ENCODE data around the gene GALNT2. TPM values are rescaled to one million over a fixed set of nuclear protein-coding genes. Genes with fewer than 3 reads are reported as not detected.

Gene GALNT2
- total RNA-seq, 1 donor, result 69.5 TPM

DNA sequence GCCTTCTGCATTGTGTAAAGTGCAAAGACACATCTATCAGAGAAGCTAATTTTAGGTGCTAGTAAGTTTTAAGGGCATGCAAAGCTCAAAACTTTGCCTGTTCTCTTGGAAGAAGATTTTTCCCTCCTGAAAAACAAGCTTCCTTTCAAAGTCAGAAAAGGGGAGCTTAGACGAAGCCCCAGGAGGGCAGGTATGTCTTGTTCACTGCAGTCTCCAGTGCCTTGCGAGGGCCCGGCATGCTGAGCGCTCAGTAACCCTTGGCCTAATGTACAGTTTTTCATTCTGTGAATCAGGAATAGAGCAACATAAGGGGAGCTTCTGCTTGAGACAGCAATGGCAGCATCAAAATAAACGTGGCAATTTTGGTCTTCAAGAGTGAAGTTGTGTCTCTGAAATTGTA, 35.0 kb downstream of the GALNT2 start:
- TF ChIP-seq, protein P1, sequence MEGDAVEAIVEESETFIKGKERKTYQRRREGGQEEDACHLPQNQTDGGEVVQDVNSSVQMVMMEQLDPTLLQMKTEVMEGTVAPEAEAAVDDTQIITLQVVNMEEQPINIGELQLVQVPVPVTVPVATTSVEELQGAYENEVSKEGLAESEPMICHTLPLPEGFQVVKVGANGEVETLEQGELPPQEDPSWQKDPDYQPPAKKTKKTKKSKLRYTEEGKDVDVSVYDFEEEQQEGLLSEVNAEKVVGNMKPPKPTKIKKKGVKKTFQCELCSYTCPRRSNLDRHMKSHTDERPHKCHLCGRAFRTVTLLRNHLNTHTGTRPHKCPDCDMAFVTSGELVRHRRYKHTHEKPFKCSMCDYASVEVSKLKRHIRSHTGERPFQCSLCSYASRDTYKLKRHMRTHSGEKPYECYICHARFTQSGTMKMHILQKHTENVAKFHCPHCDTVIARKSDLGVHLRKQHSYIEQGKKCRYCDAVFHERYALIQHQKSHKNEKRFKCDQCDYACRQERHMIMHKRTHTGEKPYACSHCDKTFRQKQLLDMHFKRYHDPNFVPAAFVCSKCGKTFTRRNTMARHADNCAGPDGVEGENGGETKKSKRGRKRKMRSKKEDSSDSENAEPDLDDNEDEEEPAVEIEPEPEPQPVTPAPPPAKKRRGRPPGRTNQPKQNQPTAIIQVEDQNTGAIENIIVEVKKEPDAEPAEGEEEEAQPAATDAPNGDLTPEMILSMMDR (IDR thresholded peaks at IDR 0.05; ENCODE audit: insufficient read depth, low read depth, low read length), result no peak
- no peak for DNase-seq (ENCODE audit: low read depth)
- no peak overlapping the region for H3K4me3 ChIP-seq (ENCODE audit: low read depth, low read length)

DNA sequence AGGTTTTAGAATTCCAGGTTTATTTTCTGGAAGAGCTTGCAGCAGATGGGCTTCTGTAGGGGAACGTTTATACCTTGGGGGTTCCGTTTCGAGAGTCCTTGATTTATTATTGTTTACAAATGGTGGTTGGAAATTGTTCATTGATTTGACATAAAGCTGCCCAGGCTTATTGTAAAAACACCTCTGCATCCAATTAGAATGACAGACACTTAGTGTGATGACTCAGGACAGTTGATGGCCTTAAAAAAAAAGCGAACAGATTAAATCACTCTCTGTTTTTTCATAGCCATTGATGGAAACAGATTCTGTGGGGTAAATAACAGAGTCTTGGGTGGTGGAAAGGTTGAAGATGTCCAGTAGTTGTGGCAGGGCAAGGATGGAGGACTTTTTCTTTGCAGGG, 35.4 kb downstream of the GALNT2 start:
- TF ChIP-seq, protein P1 (IDR thresholded peaks at IDR 0.05; ENCODE audit: insufficient read depth, low read depth, low read length), result no peak
- DNase-seq (ENCODE audit: low read depth), result no peak
- H3K4me3 ChIP-seq (ENCODE audit: low read depth, low read length), result no peak overlapping the region

DNA sequence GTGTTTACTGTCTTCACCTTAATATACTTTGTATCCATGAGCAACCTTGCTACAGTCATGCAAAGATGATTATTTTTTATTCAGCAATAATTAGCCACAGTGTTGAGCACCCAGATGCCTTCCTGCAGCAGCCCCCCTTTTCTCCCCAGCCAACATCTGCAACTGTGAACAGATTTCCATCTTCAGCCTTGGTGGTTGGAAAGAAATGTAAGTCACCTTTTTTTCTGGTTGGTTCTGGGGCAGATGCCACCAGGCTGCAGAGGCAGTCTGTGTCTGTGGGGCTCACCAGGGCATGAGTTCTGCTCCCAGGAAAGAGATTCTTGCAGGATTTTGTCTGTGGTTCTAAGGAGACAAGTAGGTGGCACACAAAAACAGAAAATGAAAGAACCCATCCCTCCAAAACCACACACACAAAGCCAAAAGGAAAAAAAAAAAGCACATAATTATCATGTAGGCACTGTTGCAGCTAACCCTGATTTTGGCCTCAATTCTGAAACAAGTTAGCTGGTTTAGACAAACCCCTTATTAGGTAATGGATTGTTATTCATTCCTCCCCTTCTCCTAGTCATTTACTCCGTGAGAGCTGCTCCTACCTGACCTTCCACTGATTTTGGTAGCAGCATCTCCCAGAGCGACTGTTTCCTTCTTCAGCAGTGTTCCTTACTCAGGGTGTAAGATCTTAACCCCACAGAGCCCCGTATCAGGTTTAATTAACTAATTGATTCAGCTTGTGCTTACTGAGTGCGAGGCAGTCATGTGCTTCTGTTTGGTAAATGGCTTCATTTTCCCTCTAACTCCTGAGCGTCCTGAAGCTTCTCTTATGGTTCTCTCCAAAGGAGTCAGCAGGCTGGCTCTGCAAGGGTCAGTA, 36.5 kb downstream of the GALNT2 start:
- H3K4me3 ChIP-seq (ENCODE audit: low read depth, low read length), result no peak overlapping the region
- TF ChIP-seq, protein P1 (IDR thresholded peaks at IDR 0.05; ENCODE audit: insufficient read depth, low read depth, low read length), result no peak
- DNase-seq (ENCODE audit: low read depth), result peak; percentile 55

DNA sequence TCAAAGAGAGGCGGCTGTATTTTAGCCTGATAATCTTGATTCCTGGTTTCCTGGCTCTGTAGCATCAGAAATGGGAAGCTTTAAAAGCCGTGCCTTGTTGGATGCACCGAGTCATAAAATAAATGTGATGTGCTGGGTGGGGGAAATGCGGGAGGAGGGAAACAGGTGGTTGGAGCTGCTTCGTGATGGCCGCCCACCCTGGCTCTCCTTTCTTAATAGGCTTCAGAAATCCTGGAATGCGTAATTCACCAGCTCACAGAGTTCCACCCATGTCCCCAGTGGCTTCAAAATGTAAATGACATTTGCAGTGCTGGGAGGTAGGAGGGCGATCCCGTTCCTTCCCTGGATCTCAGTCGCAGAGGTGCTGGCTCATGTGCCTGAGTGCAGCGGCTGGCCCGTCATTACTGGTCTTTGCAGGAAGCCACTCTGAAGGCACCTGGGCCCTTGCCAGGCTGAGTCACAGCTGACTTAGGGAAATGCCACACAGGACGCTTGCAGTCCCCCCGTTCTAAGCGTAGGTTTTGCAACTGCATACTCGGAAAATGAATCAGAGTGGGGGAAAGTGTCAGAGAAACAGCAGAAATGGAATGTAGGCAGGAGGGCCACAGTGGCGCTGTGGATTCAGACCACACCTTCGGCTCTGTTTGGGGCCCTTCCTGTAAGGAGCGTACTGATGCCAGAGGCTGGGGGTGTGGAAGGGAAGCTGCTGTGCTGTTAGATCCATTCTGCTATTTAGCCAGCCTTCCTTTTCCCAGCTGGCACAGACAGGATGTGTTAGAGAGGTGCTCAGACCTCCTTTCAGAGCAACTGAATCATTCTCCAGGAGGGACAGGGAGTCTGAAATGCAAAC, 37.6 kb downstream of the GALNT2 start:
- peak; percentile 99 for DNase-seq (ENCODE audit: low read depth)
- peak overlapping the region; percentile 24 for H3K4me3 ChIP-seq (ENCODE audit: low read depth, low read length)
- TF ChIP-seq, protein P1 (IDR thresholded peaks at IDR 0.05; ENCODE audit: insufficient read depth, low read depth, low read length), result no peak

DNA sequence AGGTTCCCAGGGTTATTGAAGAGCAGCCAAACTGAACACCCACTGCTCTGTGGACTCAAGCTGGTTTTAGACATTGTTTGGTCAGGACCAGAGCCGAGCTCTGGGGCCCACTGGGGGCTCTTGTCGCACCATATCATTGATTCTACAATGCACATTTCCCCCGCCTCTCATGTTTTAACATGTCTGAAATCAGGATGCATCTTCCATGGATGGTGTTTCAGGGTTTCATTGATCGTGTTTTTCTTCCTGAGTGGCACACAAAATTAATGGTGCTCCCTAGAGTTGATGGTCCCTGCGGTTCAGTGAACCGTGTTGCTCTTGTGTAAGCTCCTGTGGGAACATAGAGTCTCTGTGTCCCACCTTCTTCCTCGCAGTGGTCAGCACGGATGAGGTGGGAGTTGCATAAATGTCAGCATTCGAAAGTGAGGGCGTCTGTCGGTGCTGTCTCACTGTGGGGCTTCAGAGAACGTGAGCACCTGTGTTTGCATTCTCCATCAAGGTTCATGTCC, 38.3 kb downstream of the GALNT2 start:
- H3K4me3 ChIP-seq (ENCODE audit: low read depth, low read length), result peak overlapping the region; percentile 24
- TF ChIP-seq, protein P1 (IDR thresholded peaks at IDR 0.05; ENCODE audit: insufficient read depth, low read depth, low read length), result no peak
- DNase-seq (ENCODE audit: low read depth), result no peak

DNA sequence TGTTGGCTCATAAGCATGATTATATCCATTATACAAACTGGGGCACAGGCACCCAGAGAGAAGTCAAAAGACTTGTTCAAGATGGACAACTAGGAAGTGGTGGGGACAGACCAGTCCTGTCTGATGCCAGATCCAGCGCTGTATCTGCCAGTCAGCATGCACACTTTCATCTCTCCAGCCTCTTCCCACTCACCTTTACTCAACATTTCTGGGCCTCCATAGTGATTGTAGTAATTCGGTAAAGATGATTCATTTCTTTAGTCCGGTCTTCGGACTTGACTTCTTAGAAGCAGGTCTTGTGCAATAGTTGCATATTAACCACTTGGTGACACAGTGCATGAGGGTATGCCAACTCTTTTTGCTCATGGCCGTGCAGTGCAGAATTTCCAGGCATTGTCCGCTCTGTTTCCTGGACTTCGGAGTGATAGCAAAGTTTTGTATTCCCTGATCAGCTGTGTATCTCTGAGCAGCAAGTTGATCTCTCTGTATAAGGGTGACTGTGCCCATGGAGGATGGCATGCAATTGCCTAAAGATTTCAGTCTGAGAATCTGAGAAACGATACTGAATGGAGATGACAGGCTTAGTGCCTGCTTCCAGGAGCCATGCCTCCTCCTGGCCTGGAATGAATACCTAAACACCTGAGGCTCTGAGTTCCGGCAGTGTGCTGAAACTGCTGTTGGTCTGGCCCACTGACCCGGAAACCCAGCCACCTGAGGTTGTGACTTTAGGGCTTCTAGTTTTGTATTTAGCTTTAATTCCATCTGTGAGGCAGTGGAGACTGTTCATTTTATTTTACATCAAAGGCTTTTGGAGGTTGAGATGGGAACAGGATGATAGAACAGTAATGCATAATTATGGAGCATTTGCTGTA, 39.0 kb downstream of the GALNT2 start:
- DNase-seq (ENCODE audit: low read depth), result peak; percentile 79
- H3K4me3 ChIP-seq (ENCODE audit: low read depth, low read length), result no peak overlapping the region
- TF ChIP-seq, protein P1 (IDR thresholded peaks at IDR 0.05; ENCODE audit: insufficient read depth, low read depth, low read length), result no peak
